ENCODE results near the gene KCNG2. TPM values are rescaled to one million over a fixed set of nuclear protein-coding genes. Genes with fewer than 3 reads are reported as not detected.

The KCNG2 gene
- total and polyA plus RNA-seq, 2 of the 4 experiments (the other 2 are of a cell fraction), result not detected

- Histone ChIP-seq H3K9ac (ENCODE audit: low read depth, low read length) (no peak overlapping the region), H3K27ac (ENCODE audit: insufficient read depth, low read length) (no peak overlapping the region), H3K4me2 (ENCODE audit: low read depth, low read length) (no peak overlapping the region), H3K14ac (replicated peaks; ENCODE audit: low read depth, low read length) (no peak overlapping the region), H3K9me1 (ENCODE audit: insufficient read depth, low read length) (peaks cover 6% of the 10 kb centered on the region; the same call in 1 of the 2 replicates), H3K56ac (ENCODE audit: extremely low read depth, insufficient read depth, low read length) (no peak overlapping the region), H2AK9ac (replicated peaks; ENCODE audit: low read depth, low read length, poor library complexity) (no peak overlapping the region), H4K20me1 (ENCODE audit: insufficient read depth, low read length) (peaks cover 73% of the 10 kb centered on the region), H2BK5ac (ENCODE audit: low read depth, low read length, poor library complexity, severe bottlenecking) (no peak overlapping the region), H3K9me3 (ENCODE audit: control insufficient read depth, insufficient read depth, low read length) (no peaks in the 10 kb centered on the region), H4K8ac (ENCODE audit: low read depth in 2 of 2, low read length in 2 of 2) (no peak overlapping the region), H3K27me3 (ENCODE audit: control insufficient read depth, insufficient read depth, low read length) (no peaks in the 10 kb centered on the region), H2BK120ac (ENCODE audit: low read depth, low read length) (no peak overlapping the region), H3K4me3 (ENCODE audit: insufficient read depth, low read depth, low read length) (no peak overlapping the region), H4K5ac (ENCODE audit: low read depth, low read length) (no peak overlapping the region), H3K18ac (ENCODE audit: low read depth, low read length) (no peak overlapping the region), H3K4me1 (ENCODE audit: control insufficient read depth, insufficient read depth, low read length) (peaks cover 2% of the 10 kb centered on the region; the same call in 1 of the 2 replicates), H2AFZ (replicated peaks; ENCODE audit: low read length, poor library complexity) (no peak overlapping the region), H2BK20ac (ENCODE audit: low read depth, low read length) (no peak overlapping the region), H3K4ac (ENCODE audit: low read depth, low read length) (no peak overlapping the region), H2BK15ac (ENCODE audit: low read depth, low read length) (no peak overlapping the region), H3K23ac (ENCODE audit: low read depth, low read length) (no peak overlapping the region), H3K79me1 (ENCODE audit: low read depth in 1 of 2, low read length in 2 of 2) (peaks cover 14 to 86% of the 10 kb centered on the region in 2 experiments), H3K36me3 (ENCODE audit: control insufficient read depth, insufficient read depth, low read length) (peaks cover 50% of the 10 kb centered on the region), H4K91ac (ENCODE audit: insufficient read depth, low read depth, low read length) (no peak overlapping the region), H2AK5ac (ENCODE audit: low read depth, low read length) (no peak overlapping the region)
- in situ Hi-C loops (cut with MboI; ENCODE audit: low sequenced_read_pairs) (no loop called here), intact Hi-C loops (cut with micrococcal nuclease) (no loop called here), dilution Hi-C loops (cut with HindIII; ENCODE audit: low sequenced_read_pairs, unreplicated experiment) (no loop called here)
- TF ChIP-seq MAZ (IDR thresholded peaks at IDR 0.05; ENCODE audit: borderline replicate concordance, low read depth, low read length) (no peak), CEBPB (IDR thresholded peaks at IDR 0.05; ENCODE audit: low read depth, low read length) (no peak), POLR2A (IDR thresholded peaks at IDR 0.05; ENCODE audit: low read depth, low read length) (no peak), RCOR1 (IDR thresholded peaks at IDR 0.05; ENCODE audit: insufficient replicate concordance, low read length) (no peak), SMC3 (IDR thresholded peaks at IDR 0.05; ENCODE audit: low read depth, low read length) (no peak), MAFK (IDR thresholded peaks at IDR 0.05; ENCODE audit: low read depth, low read length) (no peak), MXI1 (IDR thresholded peaks at IDR 0.05; ENCODE audit: borderline replicate concordance, low read depth, low read length) (no peak), CHD1 (IDR thresholded peaks at IDR 0.05; ENCODE audit: low read depth, low read length) (no peak), NFE2L2 (IDR thresholded peaks at IDR 0.05; ENCODE audit: low read depth, low read length) (no peak), RAD21 (IDR thresholded peaks at IDR 0.05; ENCODE audit: low read length) (no peak), USF2 (IDR thresholded peaks at IDR 0.05; ENCODE audit: low read depth, low read length) (no peak), RFX5 (IDR thresholded peaks at IDR 0.05; ENCODE audit: low read depth, low read length) (no peak), CTCF (conservative IDR thresholded peaks at IDR 0.05; ENCODE audit: low read depth, low read length) (no peak), BHLHE40 (IDR thresholded peaks at IDR 0.05; ENCODE audit: low read depth, low read length) (no peak), FOS (IDR thresholded peaks at IDR 0.05; ENCODE audit: low read depth, low read length) (no peak), ELK1 (IDR thresholded peaks at IDR 0.05; ENCODE audit: borderline replicate concordance, low read depth, low read length) (no peak)
- POLR2A ChIA-PET (ENCODE audit: unreplicated experiment), result no interaction called here
- no TSS peak for BruUV-seq (replicated peaks)
- ATAC-seq (ENCODE audit: low read depth), result no peak
- DNase-seq, result no peak
- CTCF ChIA-PET, result no interaction called here
- 100% methylated on average over 9 of the region's 16 CpGs; no CpG with 5 or more reads in 1 of the 2 experiments for WGBS, 2 experiments (ENCODE audit: extremely low coverage in 2 of 2, insufficient read length in 1 of 2)
These were observed 143.9 kb downstream of the KCNG2 start for GRCh38 chr18:79941473-79942119.

All from IMR-90 (cell line).